ENCODE measurements around the gene IKZF2.

DNA sequence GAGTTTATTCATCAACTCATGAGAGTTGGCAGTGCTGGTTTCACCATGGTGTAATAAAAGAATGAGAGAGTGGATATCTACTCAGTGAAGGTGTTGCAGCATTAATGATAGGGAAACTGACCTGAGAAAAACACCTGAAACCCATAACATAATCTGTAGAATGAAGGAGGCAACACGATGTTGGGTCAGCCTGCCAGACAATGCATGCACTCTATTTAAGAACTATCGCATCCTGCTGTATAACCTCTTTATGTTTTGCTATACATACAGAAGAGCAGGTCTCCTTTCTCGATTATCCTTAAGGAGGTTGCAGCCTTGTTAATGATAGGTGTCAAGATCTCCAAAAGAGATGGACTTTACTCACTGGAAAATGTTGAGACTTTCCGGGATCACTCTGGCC is 65.9 kb downstream of the IKZF2 start:
- TF ChIP-seq POLR2A (IDR thresholded peaks at IDR 0.05; ENCODE audit: low read depth, low read length) (no peak), POLR2AphosphoS5 (IDR thresholded peaks at IDR 0.05; ENCODE audit: low read depth, low read length) (no peak), TAF1 (IDR thresholded peaks at IDR 0.05; ENCODE audit: borderline replicate concordance, low read depth, low read length) (no peak)
